Gastroesophageal sphincter (tissue), 3 donors: ENCODE results near the gene GALC.

Source experiments
- CTCF ChIP-seq, 4 experiments: fragments of 200-600 bp in 2 of 4; fragments of 450-650 bp in 2 of 4; sonication (generic) in 1 of 4; IDR thresholded peaks; one replicate each; pipeline ENCODE4 v1.5.1; 2017 to 2019; ENCODE audit warnings: antibody characterized with exemption in 4 of 4, mild to moderate bottlenecking in 2 of 4, moderate library complexity in 2 of 4
- EP300 ChIP-seq: sonication (generic); formaldehyde crosslinking; IDR thresholded peaks from one replicate; pipeline ENCODE4 v1.6.1; 2017; ENCODE audit warnings: antibody characterized with exemption, mild to moderate bottlenecking

GRCh38 chr14:87898301-87898700 is 94.7 kb downstream of the GALC start:
- TF ChIP-seq EP300, result no peak
- no peak for TF ChIP-seq CTCF (IDR thresholded peaks at IDR 0.05)
